Measurements from ENCODE around the gene REEP1. TPM values are rescaled to one million over a fixed set of nuclear protein-coding genes. Genes with fewer than 3 reads are reported as not detected.

Gene REEP1
- total RNA-seq, 1 donor from 2014 or later: not detected

- Mint-ChIP-seq H3K27me3 (no peaks in the 10 kb centered on the region), H3K9me3 (no peaks in the 10 kb centered on the region), H3K36me3 (ENCODE audit: low read depth) (peaks cover 58% of the 10 kb centered on the region), H3K4me1 (peaks cover 17% of the 10 kb centered on the region), H3K4me3 (no peak overlapping the region), H3K27ac (no peak overlapping the region)
- no peak for ATAC-seq (ENCODE audit: low read depth)
- no peak for DNase-seq
- intact Hi-C loops (cut with micrococcal nuclease): no loop called here
- ChIA-PET POLR2A (interaction anchor here (0.9 kb wide), 1 partner anchor 13 kb away, joined by 3 read pairs; no protein-coding TSS in a partner anchor), CTCF (no interaction called here)
- no peak for TF ChIP-seq CTCF (IDR thresholded peaks at IDR 0.05)
Measured at GRCh38 chr2:86213056-86213455, 124.4 kb downstream of the REEP1 start.

- no peaks in the 10 kb centered on the region for H3K27me3 Mint-ChIP-seq
- DNase-seq (no peak), ATAC-seq (ENCODE audit: low read depth) (no peak)
- no peaks in the 10 kb centered on the region for H3K9me3 Mint-ChIP-seq
- no peak for TF ChIP-seq CTCF (IDR thresholded peaks at IDR 0.05)
- peaks cover 17% of the 10 kb centered on the region for H3K4me1 Mint-ChIP-seq
- H3K36me3 Mint-ChIP-seq (ENCODE audit: low read depth): peaks cover 68% of the 10 kb centered on the region
- no peak overlapping the region for H3K4me3 Mint-ChIP-seq
- ChIA-PET POLR2A (no interaction called here), CTCF (no interaction called here)
- no peak overlapping the region for H3K27ac Mint-ChIP-seq
- intact Hi-C loops (cut with micrococcal nuclease): no loop called here
Measured at GRCh38 chr2:86211796-86212188, 125.6 kb downstream of the REEP1 start.

- ATAC-seq (ENCODE audit: low read depth): no peak
- peaks cover 73% of the 10 kb centered on the region for H3K36me3 Mint-ChIP-seq (ENCODE audit: low read depth)
Measured at GRCh38 chr2:86211033-86211795, 126.2 kb downstream of the REEP1 start.

GRCh38 chr2:86204458-86204857, 133.0 kb downstream of the REEP1 start:
- peak overlapping the region; percentile 46 for H3K27ac Mint-ChIP-seq
- peaks cover 28% of the 10 kb centered on the region for H3K4me1 Mint-ChIP-seq
- ATAC-seq (ENCODE audit: low read depth) (no peak), DNase-seq (no peak)
- H3K9me3 Mint-ChIP-seq: no peaks in the 10 kb centered on the region
- intact Hi-C loops (cut with micrococcal nuclease): no loop called here
- H3K36me3 Mint-ChIP-seq (ENCODE audit: low read depth): peaks cover 43% of the 10 kb centered on the region
- H3K27me3 Mint-ChIP-seq: no peaks in the 10 kb centered on the region
- no peak overlapping the region for H3K4me3 Mint-ChIP-seq
- ChIA-PET POLR2A (interaction anchor here (0.6 to 1.2 kb wide), 3 partner anchors 9 to 99 kb away, joined by 4 to 9 read pairs (median 5); partner anchors contain the start of gene IMMT), CTCF (interaction anchor here (0.6 to 1.0 kb wide), 2 partner anchors 17 to 561 kb away, joined by 3 read pairs; no protein-coding TSS in a partner anchor)
- no peak for TF ChIP-seq CTCF (IDR thresholded peaks at IDR 0.05)

More at GRCh38 chr2:86211033-86211795, 126.2 kb downstream of the REEP1 start:
- TF ChIP-seq CTCF (IDR thresholded peaks at IDR 0.05): no peak
- ChIA-PET CTCF (no interaction called here), POLR2A (no interaction called here)
- H3K27ac Mint-ChIP-seq: peak overlapping the region; percentile 19
- no peak for DNase-seq
- H3K27me3 Mint-ChIP-seq: no peaks in the 10 kb centered on the region
- H3K4me3 Mint-ChIP-seq: no peak overlapping the region
- H3K4me1 Mint-ChIP-seq: peaks cover 17% of the 10 kb centered on the region
- intact Hi-C loops (cut with micrococcal nuclease): no loop called here
- H3K9me3 Mint-ChIP-seq: no peaks in the 10 kb centered on the region

GRCh38 chr2:86203614-86204013, 133.8 kb downstream of the REEP1 start:
- H3K9me3 Mint-ChIP-seq: no peaks in the 10 kb centered on the region
- no peak overlapping the region for H3K4me3 Mint-ChIP-seq
- H3K36me3 Mint-ChIP-seq (ENCODE audit: low read depth): peaks cover 39% of the 10 kb centered on the region
- H3K4me1 Mint-ChIP-seq: peaks cover 34% of the 10 kb centered on the region
- no peak for ATAC-seq (ENCODE audit: low read depth)
- no peaks in the 10 kb centered on the region for H3K27me3 Mint-ChIP-seq
- no peak overlapping the region for H3K27ac Mint-ChIP-seq
- no peak for TF ChIP-seq CTCF (IDR thresholded peaks at IDR 0.05)
- DNase-seq: no peak
- ChIA-PET POLR2A (interaction anchor here (0.6 to 1.2 kb wide), 3 partner anchors 8 to 182 kb away, joined by 4 to 9 read pairs (median 4); partner anchors contain the start of gene IMMT), CTCF (interaction anchor here (0.6 kb wide), 1 partner anchor 562 kb away, joined by 3 read pairs; no protein-coding TSS in a partner anchor)
- intact Hi-C loops (cut with micrococcal nuclease): no loop called here
